GM12875 (cell line): ENCODE measurements around the gene MED17.
"Not testable (repeated sequence)": the region's sequence is repeated elsewhere in the genome, so short reads cannot be mapped to it uniquely, and the experiment has no call there.

Source experiments
- H3K4me3 ChIP-seq: one replicate; pipeline ENCODE4 v1.5.1; 2011; ENCODE audit warnings: low read depth, low read length, control low read depth
- CTCF ChIP-seq: IDR thresholded peaks from 2 replicates; pipeline ENCODE4 v1.5.1; 2011; ENCODE audit warnings: low read depth, mild to moderate bottlenecking, control low read depth, inconsistent platforms, low read length, moderate library complexity, borderline replicate concordance; ENCODE audit not compliant: insufficient read depth

The MED17 gene

GRCh38 chr11:93740031-93740729, 43.9 kb upstream of the MED17 start:
- no peak for TF ChIP-seq CTCF

GRCh38 chr11:93740730-93741093, 43.4 kb upstream of the MED17 start:
- H3K4me3 ChIP-seq, result peak overlapping the region; percentile 68
- TF ChIP-seq CTCF, result no peak

More at GRCh38 chr11:93740031-93740729, 43.9 kb upstream of the MED17 start:
- peak overlapping the region; percentile 68 for H3K4me3 ChIP-seq

DNA sequence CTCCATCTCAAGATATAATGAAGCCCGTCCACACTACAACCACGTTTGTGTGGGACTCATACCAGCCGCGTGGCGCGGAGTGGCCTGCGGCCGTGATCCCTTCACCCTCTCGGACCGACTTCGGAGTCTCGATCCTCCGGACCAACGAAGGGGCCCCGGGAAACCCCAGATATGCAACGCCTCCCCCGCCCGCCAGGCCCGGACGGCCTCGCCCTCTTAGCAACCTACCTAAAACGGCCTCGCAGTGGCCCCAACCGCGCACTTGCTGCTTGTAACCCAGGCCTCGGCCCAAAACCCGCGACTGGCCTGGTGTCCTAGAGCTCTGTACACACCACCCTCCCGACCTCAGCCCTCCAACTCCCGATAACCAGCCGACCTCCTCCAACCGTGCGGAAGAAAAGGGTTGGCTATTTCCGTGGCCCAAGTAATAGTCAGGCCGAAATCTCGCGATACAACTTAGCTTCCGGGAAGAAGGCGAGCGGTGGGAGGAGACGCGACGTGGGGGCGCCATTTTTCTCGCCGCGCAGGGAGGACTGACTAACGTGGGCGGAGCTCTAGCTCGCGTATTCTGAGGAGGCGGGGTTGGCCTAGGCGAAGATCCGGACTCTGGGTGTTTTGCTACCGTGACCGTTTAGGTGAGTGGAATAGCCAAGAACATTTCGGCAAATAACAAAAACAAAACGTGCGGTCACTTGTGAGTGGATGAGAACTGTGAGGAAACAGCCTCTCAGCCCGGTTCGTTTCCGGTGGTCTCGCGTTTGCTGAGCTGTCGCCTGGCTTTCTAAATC, 42.8 kb upstream of the MED17 start, which contains the start of the genes C11orf54 and TAF1D:
C11orf54 (plus strand) TSS at position 579 of the 788 bp plus-strand sequence. CDS start 5,722 bp downstream, outside the sequence.
TAF1D (minus strand) TSS at position 402 of the 788 bp plus-strand sequence. CDS start 2,191 bp downstream, outside the sequence.
- no peak for TF ChIP-seq CTCF

GRCh38 chr11:93741882-93742226, 42.2 kb upstream of the MED17 start:
- H3K4me3 ChIP-seq, result peak overlapping the region; percentile 68

More for the DNA sequence above, 42.8 kb upstream of the MED17 start, which contains the start of the genes C11orf54 and TAF1D:
- H3K4me3 ChIP-seq, result peak within 1 kb of the TSS; percentile 68

GRCh38 chr11:93743291-93743690, 40.8 kb upstream of the MED17 start:
- no peak overlapping the region for H3K4me3 ChIP-seq
- no peak for TF ChIP-seq CTCF

More at GRCh38 chr11:93741882-93742226, 42.2 kb upstream of the MED17 start:
- no peak for TF ChIP-seq CTCF

DNA sequence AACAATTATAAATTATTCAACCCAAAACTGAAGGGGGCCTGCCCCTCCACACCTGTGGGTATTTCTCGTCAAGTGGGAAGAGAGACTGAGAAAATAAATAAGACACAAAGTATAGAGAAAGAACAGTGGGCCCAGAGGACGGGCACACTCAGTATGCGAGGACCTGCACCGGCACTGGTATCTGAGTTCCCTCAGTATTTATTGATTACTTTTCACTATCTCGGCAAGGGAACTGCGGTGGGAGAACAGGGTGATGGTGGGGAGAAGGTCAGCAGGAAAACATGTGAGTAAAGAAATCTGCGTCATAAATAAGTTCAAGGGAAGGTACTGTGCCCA, 39.4 kb upstream of the MED17 start:
- no peak overlapping the region for H3K4me3 ChIP-seq
- TF ChIP-seq CTCF, result no peak

GRCh38 chr11:93745005-93745755, 38.9 kb upstream of the MED17 start:
- not testable (repeated sequence) for H3K4me3 ChIP-seq
